ENCODE results near the gene SLC39A13. TPM values are rescaled to one million over a fixed set of nuclear protein-coding genes. Genes with fewer than 3 reads are reported as not detected.

SLC39A13 gene
- total RNA-seq, 2 experiments from 2014 or later: 36.6 to 39.2 TPM

GRCh38 chr11:47445840-47446239, 37.5 kb downstream of the SLC39A13 start:
- no peaks in the 10 kb centered on the region for H3K9me3 Mint-ChIP-seq
- H3K27ac ChIP-seq (ENCODE audit: low read depth in 1 of 2, low read length in 2 of 2): no peak overlapping the region
- no peaks in the 10 kb centered on the region for H3K27me3 Mint-ChIP-seq
- no peaks in the 10 kb centered on the region for H3K36me3 Mint-ChIP-seq (ENCODE audit: low read depth)
- POLR2A ChIA-PET: no interaction called here
- no peaks in the 10 kb centered on the region for H3K9me3 ChIP-seq (ENCODE audit: control insufficient read depth in 1 of 2, insufficient read depth in 1 of 2, low read length in 2 of 2)
- H3K27me3 ChIP-seq (ENCODE audit: control insufficient read depth in 1 of 2, insufficient read depth in 2 of 2, low read length in 2 of 2): no peaks in the 10 kb centered on the region
- no peaks in the 10 kb centered on the region for H3K36me3 ChIP-seq (ENCODE audit: insufficient read depth, low read length)
- H3K4me3 ChIP-seq (ENCODE audit: low read length): no peak overlapping the region
- DNase-seq: no peak
- H3K4me3 Mint-ChIP-seq: no peak overlapping the region
- ATAC-seq (ENCODE audit: poor library complexity): no peak
- intact Hi-C loops (cut with DNase I, micrococcal nuclease): no loop called here
- no peak overlapping the region for H3K27ac Mint-ChIP-seq
- peaks cover 3% of the 10 kb centered on the region for H3K4me1 ChIP-seq (ENCODE audit: insufficient read depth, low read length)
- no peaks in the 10 kb centered on the region for H3K4me1 Mint-ChIP-seq (ENCODE audit: low read depth)
- CTCF ChIA-PET: no interaction called here
- TF ChIP-seq, protein P1, sequence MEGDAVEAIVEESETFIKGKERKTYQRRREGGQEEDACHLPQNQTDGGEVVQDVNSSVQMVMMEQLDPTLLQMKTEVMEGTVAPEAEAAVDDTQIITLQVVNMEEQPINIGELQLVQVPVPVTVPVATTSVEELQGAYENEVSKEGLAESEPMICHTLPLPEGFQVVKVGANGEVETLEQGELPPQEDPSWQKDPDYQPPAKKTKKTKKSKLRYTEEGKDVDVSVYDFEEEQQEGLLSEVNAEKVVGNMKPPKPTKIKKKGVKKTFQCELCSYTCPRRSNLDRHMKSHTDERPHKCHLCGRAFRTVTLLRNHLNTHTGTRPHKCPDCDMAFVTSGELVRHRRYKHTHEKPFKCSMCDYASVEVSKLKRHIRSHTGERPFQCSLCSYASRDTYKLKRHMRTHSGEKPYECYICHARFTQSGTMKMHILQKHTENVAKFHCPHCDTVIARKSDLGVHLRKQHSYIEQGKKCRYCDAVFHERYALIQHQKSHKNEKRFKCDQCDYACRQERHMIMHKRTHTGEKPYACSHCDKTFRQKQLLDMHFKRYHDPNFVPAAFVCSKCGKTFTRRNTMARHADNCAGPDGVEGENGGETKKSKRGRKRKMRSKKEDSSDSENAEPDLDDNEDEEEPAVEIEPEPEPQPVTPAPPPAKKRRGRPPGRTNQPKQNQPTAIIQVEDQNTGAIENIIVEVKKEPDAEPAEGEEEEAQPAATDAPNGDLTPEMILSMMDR (IDR thresholded peaks at IDR 0.05): no peak

DNA sequence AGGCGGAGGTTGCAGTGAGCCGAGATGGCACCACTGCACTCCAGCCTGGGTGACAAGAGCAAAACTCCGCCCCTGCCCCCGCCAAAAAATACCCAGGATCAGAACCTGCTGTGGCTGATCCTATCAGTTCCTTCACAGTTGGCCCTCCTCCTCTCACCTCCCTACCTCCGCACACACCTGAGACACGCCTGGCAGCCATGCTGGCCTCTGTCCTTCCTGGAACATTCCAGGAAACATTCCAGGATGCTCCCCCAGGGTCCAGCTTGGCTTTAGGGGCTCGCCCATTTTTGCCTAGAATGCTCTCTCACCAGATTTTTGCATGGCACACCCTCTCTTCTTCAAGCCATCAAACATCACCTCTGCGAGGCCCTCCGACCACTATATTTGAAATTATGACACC, 38.4 kb downstream of the SLC39A13 start:
- DNase-seq (no peak), ATAC-seq (ENCODE audit: poor library complexity) (no peak)
- TF ChIP-seq, protein P1 (IDR thresholded peaks at IDR 0.05): no peak
- H3K4me3 ChIP-seq (ENCODE audit: low read length): no peak overlapping the region
- no peak overlapping the region for H3K4me3 Mint-ChIP-seq
- H3K4me1 ChIP-seq (ENCODE audit: insufficient read depth, low read length): peaks cover 3% of the 10 kb centered on the region
- ChIA-PET CTCF (no interaction called here), POLR2A (no interaction called here)
- no peaks in the 10 kb centered on the region for H3K9me3 ChIP-seq (ENCODE audit: control insufficient read depth in 1 of 2, insufficient read depth in 1 of 2, low read length in 2 of 2)
- no peaks in the 10 kb centered on the region for H3K36me3 ChIP-seq (ENCODE audit: insufficient read depth, low read length)
- H3K27me3 ChIP-seq (ENCODE audit: control insufficient read depth in 1 of 2, insufficient read depth in 2 of 2, low read length in 2 of 2): no peaks in the 10 kb centered on the region
- intact Hi-C loops (cut with DNase I, micrococcal nuclease): no loop called here
- no peaks in the 10 kb centered on the region for H3K9me3 Mint-ChIP-seq
- H3K4me1 Mint-ChIP-seq (ENCODE audit: low read depth): no peaks in the 10 kb centered on the region
- no peaks in the 10 kb centered on the region for H3K36me3 Mint-ChIP-seq (ENCODE audit: low read depth)
- no peak overlapping the region for H3K27ac ChIP-seq (ENCODE audit: low read depth in 1 of 2, low read length in 2 of 2)
- no peaks in the 10 kb centered on the region for H3K27me3 Mint-ChIP-seq
- H3K27ac Mint-ChIP-seq: no peak overlapping the region

DNA sequence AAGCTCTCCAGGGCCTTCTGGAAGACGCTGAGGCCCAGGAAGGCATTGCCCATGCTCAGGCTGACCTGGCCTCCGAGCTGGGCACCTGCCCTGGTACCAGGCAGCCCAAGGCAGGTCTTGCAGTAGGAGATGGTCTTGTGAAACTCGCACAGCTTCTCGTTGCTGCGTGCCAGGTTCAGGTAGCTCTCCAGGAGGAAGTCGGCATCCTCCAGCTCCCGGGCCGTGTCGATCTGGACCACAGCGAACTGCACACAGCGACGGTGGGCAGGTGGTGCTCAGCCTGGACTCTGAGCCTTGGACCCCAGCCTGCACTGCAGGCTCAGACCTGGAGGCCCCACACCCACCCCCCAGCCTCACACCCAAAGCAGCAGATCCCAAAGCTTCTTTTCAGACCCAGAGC, 39.5 kb downstream of the SLC39A13 start:
- Histone ChIP-seq H3K4me3 (ENCODE audit: low read length) (no peak overlapping the region), H3K36me3 (ENCODE audit: insufficient read depth, low read length) (no peaks in the 10 kb centered on the region), H3K27ac (ENCODE audit: low read depth in 1 of 2, low read length in 2 of 2) (no peak overlapping the region), H3K9me3 (ENCODE audit: control insufficient read depth in 1 of 2, insufficient read depth in 1 of 2, low read length in 2 of 2) (no peaks in the 10 kb centered on the region), H3K4me1 (ENCODE audit: insufficient read depth, low read length) (peaks cover 3% of the 10 kb centered on the region), H3K27me3 (ENCODE audit: control insufficient read depth in 1 of 2, insufficient read depth in 2 of 2, low read length in 2 of 2) (no peaks in the 10 kb centered on the region)
- H3K4me3 Mint-ChIP-seq: no peak overlapping the region
- H3K4me1 Mint-ChIP-seq (ENCODE audit: low read depth): no peaks in the 10 kb centered on the region
- H3K27ac Mint-ChIP-seq: no peak overlapping the region
- TF ChIP-seq, protein P1 (IDR thresholded peaks at IDR 0.05): no peak
- intact Hi-C loops (cut with DNase I, micrococcal nuclease): no loop called here
- DNase-seq (no peak), ATAC-seq (ENCODE audit: poor library complexity) (no peak)
- H3K36me3 Mint-ChIP-seq (ENCODE audit: low read depth): no peaks in the 10 kb centered on the region
- H3K27me3 Mint-ChIP-seq: no peaks in the 10 kb centered on the region
- H3K9me3 Mint-ChIP-seq: no peaks in the 10 kb centered on the region
- ChIA-PET CTCF (no interaction called here), POLR2A (no interaction called here)

All from CD4-positive, alpha-beta T cell (primary cell).